ENCODE data around the gene MGAT1.

The MGAT1 gene

DNA sequence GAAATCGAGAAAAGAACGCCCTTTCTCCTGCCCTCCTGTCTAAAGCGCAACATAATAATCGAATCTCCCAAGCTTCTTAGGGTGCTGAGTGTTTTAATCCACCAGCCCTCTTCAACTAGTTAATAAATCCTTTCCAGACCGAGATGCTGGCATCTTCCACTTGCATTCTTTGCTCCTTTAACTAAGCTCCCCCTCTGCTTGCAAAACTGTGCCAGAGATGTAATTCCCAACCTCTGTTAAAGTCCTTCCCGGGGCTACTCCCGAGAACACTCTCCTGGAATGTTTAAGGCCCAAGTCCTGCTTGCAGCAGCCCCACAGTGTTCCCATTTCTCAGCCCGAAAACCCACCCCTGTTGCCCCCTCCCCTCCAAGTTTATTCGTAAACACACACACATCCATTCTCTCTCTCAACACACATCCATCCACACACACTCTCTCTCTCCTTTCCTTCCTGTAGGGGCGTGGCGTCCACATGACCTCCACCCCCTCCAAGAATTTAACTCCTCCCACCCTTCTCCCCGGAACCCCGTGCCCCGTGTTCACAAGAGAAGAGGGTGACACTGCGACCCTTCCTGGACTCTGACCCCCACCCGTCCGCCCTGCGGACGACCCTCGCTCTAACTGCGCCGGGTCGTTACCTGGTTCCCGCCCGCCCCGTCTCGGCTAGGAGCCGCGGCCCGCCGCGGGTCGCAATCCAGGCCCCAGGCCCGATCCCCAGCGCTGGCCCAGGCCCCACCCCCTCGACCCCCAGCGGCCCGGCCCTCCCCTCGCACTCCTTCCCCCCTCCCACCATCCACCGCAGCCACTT is 7.0 kb upstream of the MGAT1 start:
- H3K79me2 ChIP-seq (ENCODE audit: insufficient read depth, low read length): peaks cover 17% of the 10 kb centered on the region
- peaks cover 73% of the 10 kb centered on the region for H3K4me1 ChIP-seq (ENCODE audit: insufficient read depth, low read length, severe bottlenecking)

DNA sequence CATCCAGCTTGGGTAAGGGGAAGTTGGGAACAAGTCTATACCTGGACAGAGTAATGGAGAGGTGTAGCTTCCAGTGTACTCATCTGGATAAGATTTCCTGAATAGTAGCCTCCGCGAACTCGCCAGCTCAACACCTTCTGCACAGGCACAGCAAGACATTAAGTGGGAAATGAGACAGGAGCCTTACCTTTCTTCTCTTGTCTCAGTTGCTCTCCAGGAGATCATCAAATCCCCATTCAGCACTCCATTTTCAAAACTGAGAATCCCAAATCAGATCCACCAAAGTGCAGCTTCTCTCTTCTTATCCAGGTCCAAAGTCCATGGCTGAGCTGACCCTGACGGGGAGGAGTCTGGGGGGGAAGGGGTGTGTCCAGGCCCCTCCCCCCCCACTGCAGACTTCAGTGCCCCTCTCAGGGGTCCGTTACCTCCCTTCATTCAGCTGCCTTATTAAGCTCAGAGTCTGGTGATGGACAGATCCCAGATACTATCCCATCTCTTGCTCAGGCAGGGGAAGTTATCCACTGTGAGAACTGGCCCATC is 5.9 kb upstream of the MGAT1 start:
- Histone ChIP-seq H3K9me2 (ENCODE audit: low read depth, low read length) (no peaks in the 10 kb centered on the region), H2AFZ (ENCODE audit: low read length) (no peak overlapping the region), H4K20me1 (ENCODE audit: insufficient read depth, low read length) (no peaks in the 10 kb centered on the region), H3K9ac (ENCODE audit: low read length) (peak overlapping the region; percentile 81), H3K27ac (ENCODE audit: low read depth, low read length, poor library complexity, severe bottlenecking) (peak overlapping the region; percentile 97), H3K9me3 (ENCODE audit: low read length) (no peaks in the 10 kb centered on the region), H3K4me3 (ENCODE audit: low read depth, low read length, poor library complexity, severe bottlenecking) (peak overlapping the region; percentile 70), H3K36me3 (ENCODE audit: insufficient read depth, low read length) (no peaks in the 10 kb centered on the region), H3K27me3 (ENCODE audit: insufficient read depth, low read length) (no peaks in the 10 kb centered on the region), H3K4me1 (ENCODE audit: insufficient read depth, low read length, severe bottlenecking) (peaks cover 76% of the 10 kb centered on the region), H3F3A (ENCODE audit: insufficient read depth, low read length) (no peaks in the 10 kb centered on the region), H3K4me2 (ENCODE audit: low read length) (peak overlapping the region; percentile 97), H3K79me2 (ENCODE audit: insufficient read depth, low read length) (peaks cover 17% of the 10 kb centered on the region)
- no peak for TF ChIP-seq EZH2 (IDR thresholded peaks at IDR 0.05; ENCODE audit: borderline replicate concordance, low read length)
- TF ChIP-seq, protein P1, sequence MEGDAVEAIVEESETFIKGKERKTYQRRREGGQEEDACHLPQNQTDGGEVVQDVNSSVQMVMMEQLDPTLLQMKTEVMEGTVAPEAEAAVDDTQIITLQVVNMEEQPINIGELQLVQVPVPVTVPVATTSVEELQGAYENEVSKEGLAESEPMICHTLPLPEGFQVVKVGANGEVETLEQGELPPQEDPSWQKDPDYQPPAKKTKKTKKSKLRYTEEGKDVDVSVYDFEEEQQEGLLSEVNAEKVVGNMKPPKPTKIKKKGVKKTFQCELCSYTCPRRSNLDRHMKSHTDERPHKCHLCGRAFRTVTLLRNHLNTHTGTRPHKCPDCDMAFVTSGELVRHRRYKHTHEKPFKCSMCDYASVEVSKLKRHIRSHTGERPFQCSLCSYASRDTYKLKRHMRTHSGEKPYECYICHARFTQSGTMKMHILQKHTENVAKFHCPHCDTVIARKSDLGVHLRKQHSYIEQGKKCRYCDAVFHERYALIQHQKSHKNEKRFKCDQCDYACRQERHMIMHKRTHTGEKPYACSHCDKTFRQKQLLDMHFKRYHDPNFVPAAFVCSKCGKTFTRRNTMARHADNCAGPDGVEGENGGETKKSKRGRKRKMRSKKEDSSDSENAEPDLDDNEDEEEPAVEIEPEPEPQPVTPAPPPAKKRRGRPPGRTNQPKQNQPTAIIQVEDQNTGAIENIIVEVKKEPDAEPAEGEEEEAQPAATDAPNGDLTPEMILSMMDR (IDR thresholded peaks at IDR 0.05; ENCODE audit: low read length): no peak

More for the DNA sequence above, 7.0 kb upstream of the MGAT1 start:
- TF ChIP-seq, protein P1 (IDR thresholded peaks at IDR 0.05; ENCODE audit: low read length): no peak
- no peak for TF ChIP-seq EZH2 (IDR thresholded peaks at IDR 0.05; ENCODE audit: borderline replicate concordance, low read length)
- H3K4me3 ChIP-seq (ENCODE audit: low read depth, low read length, poor library complexity, severe bottlenecking): peak overlapping the region; percentile 70
- peak overlapping the region; percentile 81 for H3K9ac ChIP-seq (ENCODE audit: low read length)
- peak overlapping the region; percentile 97 for H3K4me2 ChIP-seq (ENCODE audit: low read length)
- H3K27me3 ChIP-seq (ENCODE audit: insufficient read depth, low read length): no peaks in the 10 kb centered on the region
- no peaks in the 10 kb centered on the region for H3K9me2 ChIP-seq (ENCODE audit: low read depth, low read length)
- H3K27ac ChIP-seq (ENCODE audit: low read depth, low read length, poor library complexity, severe bottlenecking): peak overlapping the region; percentile 97
- H3K36me3 ChIP-seq (ENCODE audit: insufficient read depth, low read length): no peaks in the 10 kb centered on the region
- H3K9me3 ChIP-seq (ENCODE audit: low read length): no peaks in the 10 kb centered on the region
- H2AFZ ChIP-seq (ENCODE audit: low read length): no peak overlapping the region
- no peaks in the 10 kb centered on the region for H3F3A ChIP-seq (ENCODE audit: insufficient read depth, low read length)
- no peaks in the 10 kb centered on the region for H4K20me1 ChIP-seq (ENCODE audit: insufficient read depth, low read length)

DNA sequence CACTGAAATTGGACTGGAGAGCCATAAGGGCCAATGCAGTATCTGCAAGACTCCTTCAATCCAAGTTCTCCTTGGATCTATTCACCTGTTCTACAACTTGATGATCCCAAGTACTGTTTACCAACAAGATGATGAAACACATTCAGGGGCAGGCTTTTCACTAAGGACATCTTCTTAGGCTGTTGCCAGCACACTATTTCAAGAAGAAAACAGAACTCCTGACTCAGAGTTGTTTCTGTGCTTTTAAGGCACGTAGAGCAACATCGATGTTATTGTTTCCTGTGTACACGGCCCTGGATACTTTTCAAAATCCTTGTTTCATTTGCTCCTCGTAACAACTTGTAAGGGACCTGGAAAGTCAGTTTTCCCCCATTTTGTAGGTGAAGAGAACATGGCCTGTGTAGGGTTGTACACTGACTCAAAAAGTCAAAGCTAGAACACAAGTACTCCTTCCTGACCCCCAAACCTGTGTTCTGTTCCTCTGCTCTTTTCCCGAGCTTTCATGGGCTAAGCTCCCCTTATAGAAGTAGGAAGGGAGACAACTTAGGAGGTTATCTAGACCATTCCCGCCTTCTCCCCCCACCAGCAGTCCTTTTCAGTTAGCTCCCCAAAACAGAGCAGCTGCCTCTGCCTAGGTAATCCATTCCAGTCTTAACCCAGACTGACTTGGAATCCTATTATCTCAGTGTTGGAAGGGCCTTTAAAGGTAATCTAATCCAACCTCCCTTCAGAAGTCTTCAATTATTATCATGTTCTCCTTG is 5.2 kb upstream of the MGAT1 start:
- Histone ChIP-seq H4K20me1 (ENCODE audit: insufficient read depth, low read length) (no peaks in the 10 kb centered on the region), H2AFZ (ENCODE audit: low read length) (no peak overlapping the region), H3K27ac (ENCODE audit: low read depth, low read length, poor library complexity, severe bottlenecking) (peak overlapping the region; percentile 97), H3F3A (ENCODE audit: insufficient read depth, low read length) (no peaks in the 10 kb centered on the region), H3K9ac (ENCODE audit: low read length) (peak overlapping the region; percentile 81), H3K36me3 (ENCODE audit: insufficient read depth, low read length) (no peaks in the 10 kb centered on the region), H3K4me3 (ENCODE audit: low read depth, low read length, poor library complexity, severe bottlenecking) (peak overlapping the region; percentile 70), H3K4me1 (ENCODE audit: insufficient read depth, low read length, severe bottlenecking) (peaks cover 76% of the 10 kb centered on the region), H3K27me3 (ENCODE audit: insufficient read depth, low read length) (no peaks in the 10 kb centered on the region), H3K4me2 (ENCODE audit: low read length) (peak overlapping the region; percentile 97), H3K9me2 (ENCODE audit: low read depth, low read length) (no peaks in the 10 kb centered on the region), H3K79me2 (ENCODE audit: insufficient read depth, low read length) (peaks cover 17% of the 10 kb centered on the region), H3K9me3 (ENCODE audit: low read length) (no peaks in the 10 kb centered on the region)
- TF ChIP-seq, protein P1 (IDR thresholded peaks at IDR 0.05; ENCODE audit: low read length): no peak
- TF ChIP-seq EZH2 (IDR thresholded peaks at IDR 0.05; ENCODE audit: borderline replicate concordance, low read length): no peak

Data from OCI-LY1 (cell line).